Anterior cingulate cortex (tissue), 58 donors: Measurements from ENCODE around the gene MFSD11.
A peak's percentile ranks its signal among the peaks of the same experiment; 100 is the strongest.
"Not testable (repeated sequence)": the region's sequence is repeated elsewhere in the genome, so short reads cannot be mapped to it uniquely, and the experiment has no call there.

Experiments
- DNase-seq, 58 donors: peaks; one replicate each; lab custom pipeline; 2025; lab: John Stamatoyannopoulos, UW

MFSD11 gene

DNA sequence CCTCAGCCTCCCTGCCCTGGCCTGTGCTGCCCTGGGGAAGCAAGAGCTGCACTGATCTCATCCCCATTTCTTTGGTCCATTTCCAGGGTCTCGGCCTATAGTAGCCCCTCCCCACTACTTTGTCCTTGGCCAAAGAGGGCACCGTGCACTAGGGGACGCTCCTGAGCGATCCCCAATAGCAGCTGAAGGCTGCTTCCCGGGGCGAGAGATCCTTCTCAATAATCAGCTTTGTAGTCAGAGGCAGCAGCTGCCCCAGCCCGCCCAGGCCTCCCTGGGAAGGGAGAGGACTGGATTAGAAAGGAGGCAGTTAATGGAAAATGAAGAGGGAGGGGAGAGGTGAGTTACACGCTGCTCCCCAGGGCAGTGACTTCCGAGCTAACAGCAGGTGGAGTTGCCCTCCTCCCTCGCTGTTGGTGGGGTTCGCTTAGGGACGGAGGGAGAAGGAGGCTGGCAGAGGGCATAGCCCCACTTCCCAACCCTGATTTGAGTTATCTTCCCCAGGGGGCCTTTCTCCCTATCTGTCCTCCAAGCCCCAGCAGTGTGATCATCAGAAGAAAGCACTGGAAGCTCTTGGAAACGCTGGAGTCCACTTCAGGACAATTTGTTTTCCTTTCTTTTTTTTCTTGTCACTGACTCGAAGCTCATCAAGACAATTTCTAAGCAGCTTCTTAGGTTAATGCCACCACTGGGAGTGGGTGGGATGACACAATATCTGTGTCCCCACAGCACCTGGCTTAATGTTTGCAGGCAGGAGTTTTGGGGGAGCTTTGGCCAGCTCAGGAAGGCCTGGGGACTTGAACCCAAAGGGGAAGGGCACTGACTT is 29.7 kb upstream of the MFSD11 start:
- peak in 39 of 58 donors; percentile 13 to 79 (median 49) for DNase-seq

DNA sequence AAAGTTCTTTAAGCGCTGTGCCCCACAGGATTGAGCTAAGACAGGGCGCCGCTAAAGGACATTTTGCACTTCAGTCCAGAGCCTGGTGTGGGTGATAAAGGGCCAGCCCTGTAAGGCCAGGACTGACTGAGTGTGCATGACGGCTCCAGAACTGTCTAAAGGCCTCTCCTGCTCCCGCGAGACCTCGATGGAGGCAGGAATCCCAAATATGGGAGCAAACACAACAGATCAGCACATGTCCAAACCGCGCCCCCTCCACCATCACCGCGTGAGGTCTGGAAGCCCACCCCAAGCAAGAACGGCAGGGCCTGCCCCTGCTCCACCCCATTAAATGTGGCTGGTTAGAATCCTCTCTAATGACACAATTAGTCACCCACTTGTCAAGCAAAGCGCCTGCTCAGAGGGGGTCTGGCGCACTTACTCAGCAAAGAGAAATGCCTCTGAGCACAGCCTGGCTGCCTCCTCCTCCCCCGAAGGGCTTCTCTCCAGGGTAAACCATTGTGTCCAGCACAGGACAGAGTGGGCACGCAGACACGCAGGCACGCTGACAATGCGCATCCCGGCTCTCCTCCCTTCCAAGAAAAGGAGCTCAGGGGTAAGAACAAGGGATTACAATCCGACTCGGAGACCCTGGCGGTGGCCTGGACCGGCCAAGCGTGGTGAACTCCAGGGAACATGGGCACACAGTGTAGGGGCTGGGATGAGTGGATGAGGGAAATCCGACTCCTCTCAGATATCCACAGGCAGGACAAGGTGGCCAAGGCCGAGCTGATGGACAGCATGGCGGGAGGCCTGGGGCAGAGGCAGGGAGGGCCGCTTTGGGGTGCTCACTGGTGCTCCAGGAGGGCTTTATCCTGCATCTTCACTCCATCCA is 28.6 kb upstream of the MFSD11 start:
- peak in 12 of 58 donors; percentile 27 to 62 (median 45) for DNase-seq

DNA sequence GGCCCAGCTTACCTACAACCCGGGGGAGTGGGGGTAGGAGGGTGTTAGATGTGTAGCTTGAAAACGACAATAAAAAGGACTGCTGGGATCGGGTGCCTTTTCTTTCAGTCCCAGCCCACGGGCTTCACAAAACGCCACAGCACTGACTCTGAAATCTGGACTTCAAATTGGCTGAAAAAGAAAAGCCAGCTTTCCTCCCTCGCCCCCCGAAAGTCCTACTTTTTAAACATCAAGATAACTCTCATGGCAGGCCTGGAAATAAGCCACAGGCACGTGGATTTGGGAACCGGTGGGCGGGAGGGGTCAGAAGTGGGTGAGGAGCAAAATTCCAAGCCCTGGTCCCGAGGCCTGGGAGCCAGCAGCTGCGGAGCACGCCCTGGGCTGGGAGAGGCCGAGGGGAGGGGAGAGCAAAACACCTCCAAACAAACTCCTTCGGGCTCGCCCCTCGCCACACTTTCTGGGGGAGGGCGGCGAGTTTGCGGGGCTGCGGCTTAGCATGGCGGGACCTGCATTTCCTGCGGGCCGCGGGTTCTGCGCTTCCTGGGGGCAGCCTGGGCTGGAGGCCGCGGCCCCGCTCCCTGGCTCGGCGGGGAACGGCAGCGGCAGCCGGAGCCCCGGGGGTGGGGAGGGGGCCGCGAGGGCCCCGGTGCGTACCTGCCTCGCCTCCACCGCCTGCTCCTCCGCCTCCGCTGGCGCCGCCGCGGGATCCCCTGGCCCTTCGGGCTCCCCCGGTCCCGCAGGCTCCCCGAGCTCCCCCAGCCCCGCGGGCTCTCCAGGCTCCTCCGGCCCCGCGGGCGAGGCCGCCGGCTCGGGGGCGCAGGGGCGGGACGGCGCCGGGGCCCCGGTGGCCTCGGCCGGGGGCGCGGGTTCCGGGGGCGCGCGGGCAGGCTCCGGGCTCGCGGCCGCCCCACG is 27.7 kb upstream of the MFSD11 start:
- DNase-seq: peak in 4 of 58 donors; percentile 17 to 43 (median 19)

DNA sequence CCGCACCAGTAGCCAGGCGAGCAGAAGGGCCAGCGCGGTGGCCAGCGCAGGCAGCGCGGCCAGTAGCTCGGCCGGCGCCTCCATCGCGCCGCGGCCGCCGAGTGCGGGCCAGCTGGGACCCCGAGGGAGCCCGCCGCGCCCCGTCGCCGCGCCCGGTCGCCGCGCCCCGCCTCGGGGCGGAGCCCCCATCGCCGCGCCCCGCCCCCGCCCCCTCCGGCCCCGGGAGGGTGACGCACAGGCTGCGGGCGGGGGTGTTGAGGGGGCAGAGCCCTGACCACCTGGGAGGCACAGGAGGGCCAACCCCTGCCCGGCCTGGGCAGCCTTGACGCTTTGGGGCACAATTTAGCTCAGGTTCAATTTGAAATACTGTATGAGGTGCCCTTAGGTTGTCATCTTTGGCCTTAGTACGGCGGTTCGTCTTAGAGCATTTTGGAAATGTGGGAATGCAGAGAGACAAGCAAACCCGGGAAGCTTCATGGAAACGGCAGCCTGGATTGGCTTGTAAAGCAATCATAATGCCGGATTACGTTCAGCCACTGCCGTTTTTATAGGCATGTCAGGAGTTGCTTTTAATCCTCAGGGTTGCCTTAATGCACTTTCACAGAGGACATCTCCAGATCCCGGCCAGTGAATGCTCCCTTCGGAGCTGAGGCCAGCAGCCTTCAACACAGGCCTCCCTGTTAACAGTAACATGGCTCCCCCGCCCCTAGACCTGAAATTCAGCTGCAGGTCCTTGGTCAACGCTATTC is 26.9 kb upstream of the MFSD11 start, which contains the start of gene MXRA7:
MXRA7 (minus strand) TSS at position 103 of the 749 bp plus-strand sequence; CDS start at position 84, 19 bp downstream.
- peak in 49 of 58 donors; percentile 21 to 78 (median 51) for DNase-seq

DNA sequence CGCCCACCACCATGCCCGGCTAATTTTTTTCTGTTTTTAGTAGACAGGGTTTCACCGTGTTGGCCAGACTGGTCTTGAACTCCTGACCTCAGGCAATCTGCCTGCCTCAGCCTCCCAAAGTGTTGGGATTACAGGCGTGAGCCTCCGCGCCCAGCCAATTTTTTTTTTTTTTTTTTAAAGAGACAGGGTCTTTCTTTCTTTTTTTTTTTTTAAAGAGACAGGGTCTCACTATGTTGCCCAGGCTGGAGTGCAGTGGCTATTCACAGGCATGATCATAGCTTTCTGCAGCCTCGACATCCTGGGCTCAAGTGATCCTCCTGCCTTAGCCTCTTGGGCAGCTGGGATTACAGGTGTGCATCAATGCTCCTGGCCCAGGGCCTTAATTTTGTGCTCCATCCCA is 25.6 kb upstream of the MFSD11 start:
- not testable (repeated sequence) for DNase-seq

DNA sequence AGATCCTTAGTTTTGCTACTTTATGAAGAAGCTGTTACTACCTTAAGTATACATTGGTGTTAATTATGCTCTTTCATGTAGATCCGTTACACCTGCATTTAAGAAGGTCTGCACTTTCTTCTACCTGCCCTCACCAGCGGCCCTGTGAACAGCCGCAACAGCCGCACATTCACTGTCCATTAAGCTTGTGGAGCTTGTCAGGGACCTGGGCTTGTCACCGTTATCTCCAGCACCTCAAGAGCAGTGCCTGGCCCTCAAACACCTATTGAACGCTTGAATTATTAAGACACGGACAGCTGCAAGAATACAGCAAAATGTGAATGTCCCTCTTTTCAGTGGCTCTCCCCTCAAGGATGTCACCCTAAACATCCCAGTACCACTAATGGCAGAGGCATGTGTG is 24.2 kb upstream of the MFSD11 start:
- DNase-seq: no peak

DNA sequence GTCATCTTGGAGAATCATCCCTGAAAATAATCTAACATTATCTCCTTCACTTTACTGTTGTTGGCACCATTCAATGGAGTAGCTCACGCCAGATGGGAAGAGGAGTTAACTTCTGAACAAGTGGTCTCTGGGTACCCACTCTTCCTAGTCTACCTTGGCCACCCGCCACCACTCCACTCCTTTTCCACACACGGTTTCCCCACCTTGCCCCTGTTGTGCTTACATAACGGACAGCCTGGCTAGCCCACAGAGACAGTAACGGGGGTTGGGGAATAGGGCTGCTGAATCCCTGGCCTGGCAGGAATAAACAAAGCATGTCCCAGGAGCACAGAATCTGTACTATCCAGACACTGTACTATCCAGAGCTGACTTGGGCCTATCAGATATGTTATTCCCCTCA is 23.6 kb upstream of the MFSD11 start:
- DNase-seq: no peak

DNA sequence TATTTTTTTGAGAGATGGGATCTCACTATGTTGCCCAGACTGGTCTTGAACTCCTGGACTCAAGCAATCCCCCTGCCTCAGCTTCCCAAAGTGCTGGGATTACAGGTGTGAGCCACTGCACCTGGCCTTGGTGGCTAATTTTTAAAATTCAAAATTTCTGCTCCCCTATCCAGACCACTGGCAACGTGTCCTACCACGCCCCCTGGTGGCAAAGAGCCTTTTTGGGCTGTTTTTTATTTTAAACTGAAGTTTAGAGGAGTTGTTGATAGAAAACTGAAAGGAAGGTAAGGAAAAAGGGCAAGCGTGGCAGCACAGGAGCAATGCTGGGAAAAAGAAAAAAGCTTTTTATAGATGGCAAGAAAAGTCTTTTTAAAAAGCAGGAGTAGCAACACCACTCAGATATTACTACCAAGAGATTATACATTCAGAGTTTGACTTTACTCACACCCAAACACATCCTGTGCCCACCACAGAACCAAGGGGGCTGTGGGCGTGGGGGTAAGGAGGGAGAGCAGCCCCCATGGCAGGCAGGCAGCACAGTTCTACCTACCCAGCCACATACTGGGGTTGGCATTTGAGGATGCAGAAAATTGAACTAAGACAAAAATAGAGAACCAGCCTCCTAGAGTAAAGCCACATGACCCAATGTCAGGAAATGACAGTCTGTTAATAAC is 23.0 kb upstream of the MFSD11 start:
- DNase-seq: peak in 32 of 58 donors; percentile 12 to 85 (median 26)

DNA sequence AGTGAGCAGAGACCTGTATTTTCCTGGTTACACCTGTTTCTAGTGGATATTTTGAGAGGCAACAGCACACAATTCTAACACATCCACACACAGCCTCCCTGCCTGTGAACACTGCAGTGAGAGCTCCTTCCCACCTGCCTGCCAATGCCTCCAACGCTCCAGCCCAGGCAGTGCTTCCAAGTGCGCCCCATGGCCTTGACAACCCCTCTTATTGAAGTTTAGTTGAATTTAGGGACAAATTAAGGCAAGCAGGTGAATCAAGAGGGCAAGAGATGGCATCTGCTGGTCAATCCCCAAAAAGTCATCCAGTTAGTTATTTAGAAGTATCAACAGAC is 22.5 kb upstream of the MFSD11 start:
- DNase-seq: no peak

DNA sequence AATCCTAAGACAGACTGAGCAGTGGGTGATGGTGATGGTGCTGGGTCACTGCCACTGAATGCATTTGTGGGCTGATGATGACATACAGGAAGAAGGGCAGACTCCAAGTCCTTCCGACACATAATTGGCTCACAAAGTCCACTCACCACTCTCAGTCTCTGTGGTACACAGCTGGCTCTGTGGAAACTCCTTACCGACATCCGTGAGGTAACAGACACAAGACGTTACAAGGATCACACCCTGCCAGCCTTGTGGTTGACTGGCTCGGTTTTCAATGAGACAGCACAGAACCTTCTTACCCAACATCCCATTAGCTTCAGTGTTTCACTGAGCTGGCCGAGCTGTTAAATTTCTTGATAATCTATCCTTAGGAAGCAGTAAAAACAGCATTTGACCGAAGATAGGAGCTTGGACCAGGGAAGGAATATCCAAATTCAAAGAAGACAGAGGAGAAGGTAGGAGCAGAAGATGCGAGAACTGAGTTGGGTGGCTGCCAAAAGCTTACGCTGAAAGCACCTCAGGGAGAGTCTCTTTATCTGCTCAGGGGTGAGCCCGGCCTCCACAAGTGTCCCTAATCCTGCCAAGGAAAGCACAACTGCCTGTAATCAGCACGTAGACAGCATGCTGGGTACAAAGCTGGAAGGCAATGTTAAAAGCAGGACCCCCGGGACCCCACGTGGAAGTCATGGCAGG is 21.6 kb upstream of the MFSD11 start:
- peak in 4 of 58 donors; percentile 17 to 57 (median 30) for DNase-seq

DNA sequence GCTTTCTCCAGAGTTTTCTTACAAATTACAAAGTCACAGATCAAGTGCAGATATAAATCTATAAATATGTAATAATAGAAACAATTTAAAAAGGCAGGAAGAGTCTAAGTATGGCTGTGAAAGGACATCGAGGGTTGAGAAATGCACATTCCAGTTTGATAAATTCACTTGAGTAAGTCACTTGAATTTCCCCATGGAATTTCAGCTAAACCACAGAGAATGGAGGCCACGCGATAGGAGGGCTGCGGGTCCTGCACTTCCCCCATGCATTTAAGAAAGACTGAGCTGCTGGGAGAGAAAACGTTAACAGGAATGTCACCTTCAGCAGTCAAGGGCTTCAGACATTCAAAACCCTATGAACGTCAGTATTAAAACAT is 21.1 kb upstream of the MFSD11 start:
- DNase-seq: no peak

DNA sequence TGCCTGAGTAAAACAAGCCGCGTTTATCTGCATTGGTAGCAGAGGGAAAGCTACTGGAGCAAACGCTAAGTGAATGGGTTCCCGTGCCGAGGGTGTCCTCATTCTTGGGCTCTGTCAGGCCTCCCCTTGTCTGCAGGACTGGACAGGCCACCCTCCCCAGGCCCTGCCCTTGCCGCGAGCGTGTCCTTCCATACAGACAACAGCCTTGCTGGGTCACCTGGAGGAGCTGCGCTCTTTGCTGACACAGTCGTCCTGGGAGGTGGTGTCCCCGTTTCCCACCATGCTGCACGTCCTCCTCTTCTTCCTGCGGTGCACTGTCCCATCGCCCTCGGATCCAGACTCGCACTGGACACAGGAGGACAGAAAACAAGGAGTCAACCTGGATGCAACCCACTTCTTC is 19.4 kb upstream of the MFSD11 start:
- no peak for DNase-seq

DNA sequence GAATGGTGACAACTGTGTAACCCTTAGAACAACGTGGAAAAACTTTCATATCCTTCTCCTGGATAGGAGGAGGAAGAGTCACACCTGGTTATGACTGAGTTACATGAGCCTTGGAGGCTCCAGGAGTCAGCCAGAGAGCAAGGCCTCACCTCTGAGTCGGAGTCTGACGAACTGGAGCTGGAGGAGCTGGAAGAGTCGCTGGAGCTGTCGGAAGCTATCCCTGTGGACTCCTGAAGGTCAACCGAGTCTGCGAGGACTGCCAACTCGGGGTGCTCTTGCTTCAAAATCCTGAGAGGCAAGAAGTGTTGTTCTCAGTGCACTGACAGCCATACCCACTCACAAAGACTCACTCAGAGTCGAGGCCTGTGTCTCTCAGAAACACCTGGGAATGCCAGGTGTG is 17.7 kb upstream of the MFSD11 start:
- no peak for DNase-seq

DNA sequence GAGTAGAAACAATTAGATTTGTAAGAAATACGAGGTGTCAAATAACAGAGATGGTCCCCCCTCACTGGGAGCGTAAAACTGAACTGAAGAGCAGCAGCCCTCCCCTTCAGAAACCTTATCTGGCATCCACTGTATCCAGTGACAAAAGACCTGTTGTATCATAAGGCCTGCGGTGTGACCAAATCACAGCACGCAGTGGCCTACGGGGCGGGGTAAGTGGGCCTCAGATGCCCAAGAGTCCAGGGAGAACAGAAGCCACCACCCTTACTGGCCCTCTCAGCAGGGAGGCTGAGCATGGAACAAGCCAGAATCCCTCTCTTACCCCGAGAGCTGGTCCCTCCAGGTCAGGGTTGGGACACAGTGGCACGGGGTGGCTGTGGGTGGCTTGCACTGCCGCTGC is 17.0 kb upstream of the MFSD11 start:
- DNase-seq: no peak

DNA sequence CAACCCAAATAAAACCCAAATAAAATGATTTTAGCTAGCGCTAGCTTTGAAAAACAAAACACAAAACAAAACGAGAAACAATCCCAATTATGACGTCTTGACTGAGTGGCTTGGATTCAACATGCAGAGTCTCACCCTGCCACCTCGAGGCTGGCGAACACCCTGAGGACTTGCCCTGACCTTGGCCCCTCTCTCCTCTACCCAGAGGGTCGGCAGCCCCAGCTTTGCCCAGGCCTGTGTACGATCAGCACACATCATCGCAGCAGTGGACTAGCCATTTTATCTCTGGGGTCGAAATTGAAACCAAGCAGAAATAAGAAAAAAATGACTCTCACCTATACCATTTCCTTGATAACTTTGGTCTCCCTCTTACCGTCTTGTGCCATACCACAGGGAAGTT is 16.5 kb upstream of the MFSD11 start:
- no peak for DNase-seq

DNA sequence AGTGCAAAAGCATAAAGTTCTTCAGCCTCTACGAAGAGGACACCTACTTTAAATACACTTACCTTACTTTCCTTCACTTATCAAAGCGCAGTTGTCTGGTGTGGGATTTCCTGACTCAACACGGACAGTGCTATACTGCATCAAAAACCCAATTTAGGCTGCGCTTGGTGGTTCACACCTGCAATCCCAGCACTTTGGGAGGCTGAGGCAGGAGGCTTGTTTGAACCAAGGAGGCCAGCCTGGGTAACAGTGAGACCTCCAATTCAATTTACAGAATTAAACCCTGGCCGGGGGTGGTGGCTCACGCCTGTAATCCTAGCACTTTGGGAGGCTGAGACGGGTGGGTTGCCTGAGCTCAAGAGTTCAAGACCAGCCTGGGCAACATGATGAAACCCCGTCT is 15.6 kb upstream of the MFSD11 start:
- DNase-seq: no peak

DNA sequence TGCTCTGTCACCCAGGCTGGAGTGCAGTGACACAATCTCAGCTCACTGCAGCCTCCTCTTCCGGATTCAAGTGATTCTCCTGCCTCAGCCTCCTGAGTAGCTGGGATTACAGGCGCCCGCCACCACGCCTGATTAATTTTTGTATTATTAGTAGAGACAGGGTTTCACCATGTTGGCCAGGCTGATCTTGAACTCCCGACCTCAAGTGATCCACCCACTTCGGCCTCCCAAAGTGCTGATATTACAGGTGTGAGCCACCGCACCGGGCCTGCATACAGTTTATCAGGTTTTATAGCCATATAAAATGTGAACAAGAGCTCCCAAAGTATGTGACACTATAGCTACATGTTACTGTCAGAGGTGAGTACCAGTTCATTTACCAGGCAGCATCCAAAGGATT is 14.9 kb upstream of the MFSD11 start:
- DNase-seq: not testable (repeated sequence)

DNA sequence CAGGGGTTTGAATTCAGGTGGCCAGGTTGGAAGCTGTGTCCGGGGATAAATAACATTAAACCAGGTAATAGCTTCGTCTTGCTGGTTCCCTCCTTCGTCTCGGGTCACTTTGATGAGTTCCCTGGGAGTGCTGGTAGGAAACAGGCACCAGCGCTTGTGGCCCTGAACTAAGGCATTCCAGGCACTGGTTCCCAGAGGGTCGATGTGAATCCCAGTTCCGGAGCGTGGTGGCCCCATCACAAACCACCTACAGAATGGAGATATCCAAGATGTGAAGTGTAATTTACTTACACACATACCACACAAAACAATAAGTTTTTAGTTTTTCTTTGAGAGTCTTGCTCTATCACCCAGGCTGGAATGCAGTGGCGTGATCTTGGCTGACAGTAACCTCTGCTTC is 14.1 kb upstream of the MFSD11 start:
- no peak for DNase-seq
